GM19193 (cell line): ENCODE measurements around the gene SAPCD1.

Experiments used
- POLR2A ChIP-seq: IDR thresholded peaks from 4 replicates; pipeline ENCODE4 v1.6.1; 2011; ENCODE audit not compliant: insufficient read depth, insufficient read length; ENCODE audit errors: extremely low read depth

The SAPCD1 gene

GRCh38 chr6:31736768-31737314 is 25.6 kb upstream of the SAPCD1 start:
- TF ChIP-seq POLR2A: peak; percentile 0

GRCh38 chr6:31737315-31737990 is 25.0 kb upstream of the SAPCD1 start:
- TF ChIP-seq POLR2A: peak; percentile 3

- TF ChIP-seq POLR2A: peak; percentile 42
Measured at GRCh38 chr6:31737991-31738979, 24.2 kb upstream of the SAPCD1 start.

DNA sequence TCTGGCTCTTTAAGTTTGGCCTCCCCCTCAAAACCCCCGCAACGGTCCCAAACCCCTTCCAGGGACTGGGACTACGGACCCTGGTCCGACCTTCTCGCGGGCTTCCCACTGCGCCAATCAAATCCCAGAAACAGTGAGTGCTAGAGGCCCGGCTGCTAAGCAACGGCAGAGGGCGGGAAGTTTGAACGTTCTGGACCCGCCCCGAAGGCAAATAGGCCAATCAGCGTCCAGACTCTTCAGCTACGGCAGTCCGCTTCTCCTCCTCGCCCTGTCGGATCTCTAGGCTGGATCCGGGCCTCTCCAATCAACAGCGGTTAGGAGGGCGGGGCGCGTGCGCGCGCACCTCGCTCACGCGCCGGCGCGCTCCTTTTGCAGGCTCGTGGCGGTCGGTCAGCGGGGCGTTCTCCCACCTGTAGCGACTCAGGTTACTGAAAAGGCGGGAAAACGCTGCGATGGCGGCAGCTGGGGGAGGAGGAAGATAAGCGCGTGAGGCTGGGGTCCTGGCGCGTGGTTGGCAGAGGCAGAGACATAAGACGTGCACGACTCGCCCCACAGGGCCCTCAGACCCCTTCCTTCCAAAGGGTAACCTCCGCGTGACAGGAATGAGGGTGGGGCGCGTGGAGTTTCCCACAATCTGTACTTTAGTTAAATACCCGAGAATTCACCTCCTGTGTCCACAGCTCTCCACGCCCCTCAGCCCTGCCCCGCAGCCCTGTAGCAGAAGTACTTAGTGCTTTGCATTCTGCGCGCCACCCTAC is 22.6 kb upstream of the SAPCD1 start, which contains the start of gene MSH5:
Gene MSH5 (plus strand): TSS at position 367 of the 758 bp plus-strand sequence. CDS start 462 bp downstream, outside the sequence.
- peak; percentile 58 for TF ChIP-seq POLR2A

- TF ChIP-seq POLR2A: no peak
Measured at GRCh38 chr6:31740397-31741223, 21.8 kb upstream of the SAPCD1 start.

DNA sequence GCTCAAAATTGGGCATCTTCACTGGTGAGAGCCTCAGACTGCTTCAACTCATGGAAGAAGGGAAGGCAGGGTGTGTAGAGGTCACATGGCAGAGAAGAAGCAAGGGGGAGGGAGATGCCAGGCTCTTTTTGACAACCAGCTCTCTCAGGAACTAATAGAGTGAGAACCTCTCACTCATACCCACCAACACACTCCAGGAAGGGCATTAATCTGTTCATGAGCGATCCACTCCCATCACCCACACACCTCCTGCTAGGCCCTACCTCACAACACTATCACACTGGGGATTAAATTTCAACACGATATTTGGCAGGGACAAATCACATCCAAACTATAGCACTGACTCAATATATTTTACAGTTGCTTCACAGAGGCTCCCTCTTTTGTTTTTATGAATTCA is 20.6 kb upstream of the SAPCD1 start:
- TF ChIP-seq POLR2A: no peak

DNA sequence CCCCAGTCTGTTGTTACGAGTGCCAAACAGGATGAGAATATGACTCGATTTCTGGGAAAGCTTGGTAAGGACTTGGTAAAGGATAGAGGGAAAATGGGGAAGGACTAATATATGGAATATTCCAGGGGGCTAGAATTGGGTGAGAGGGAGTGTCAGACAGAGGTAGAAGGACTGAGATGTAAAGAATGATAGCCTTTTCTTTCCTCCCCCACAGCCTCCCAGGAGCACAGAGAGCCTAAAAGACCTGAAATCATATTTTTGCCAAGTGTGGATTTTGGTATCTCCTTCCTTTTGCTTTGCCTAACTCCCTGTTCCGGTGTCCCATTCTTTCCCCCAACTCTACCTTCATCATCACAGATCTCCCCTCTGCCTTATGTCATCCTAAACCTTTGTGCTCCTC is 19.6 kb upstream of the SAPCD1 start:
- no peak for TF ChIP-seq POLR2A

DNA sequence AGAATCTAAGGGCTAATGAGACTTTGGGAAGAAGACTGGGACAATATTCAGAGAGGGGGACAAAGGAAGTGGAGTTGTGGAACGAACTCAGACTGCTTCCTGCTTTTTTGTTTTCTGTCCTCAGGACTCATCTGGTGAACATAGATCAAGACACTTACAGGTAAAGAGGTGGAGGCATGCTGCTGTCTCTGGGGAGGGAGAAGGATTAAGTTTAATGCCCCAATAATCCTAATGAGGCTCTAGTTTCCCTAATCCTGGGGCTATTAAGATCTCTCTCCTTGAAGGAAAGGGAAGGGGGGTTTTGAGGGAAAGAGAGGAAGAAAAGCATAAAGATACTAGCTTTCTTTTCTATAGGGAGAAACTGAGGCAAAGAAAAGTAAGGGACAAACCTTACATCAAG is 18.0 kb upstream of the SAPCD1 start:
- no peak for TF ChIP-seq POLR2A

GRCh38 chr6:31749301-31750036 is 13.0 kb upstream of the SAPCD1 start:
- TF ChIP-seq POLR2A: no peak

DNA sequence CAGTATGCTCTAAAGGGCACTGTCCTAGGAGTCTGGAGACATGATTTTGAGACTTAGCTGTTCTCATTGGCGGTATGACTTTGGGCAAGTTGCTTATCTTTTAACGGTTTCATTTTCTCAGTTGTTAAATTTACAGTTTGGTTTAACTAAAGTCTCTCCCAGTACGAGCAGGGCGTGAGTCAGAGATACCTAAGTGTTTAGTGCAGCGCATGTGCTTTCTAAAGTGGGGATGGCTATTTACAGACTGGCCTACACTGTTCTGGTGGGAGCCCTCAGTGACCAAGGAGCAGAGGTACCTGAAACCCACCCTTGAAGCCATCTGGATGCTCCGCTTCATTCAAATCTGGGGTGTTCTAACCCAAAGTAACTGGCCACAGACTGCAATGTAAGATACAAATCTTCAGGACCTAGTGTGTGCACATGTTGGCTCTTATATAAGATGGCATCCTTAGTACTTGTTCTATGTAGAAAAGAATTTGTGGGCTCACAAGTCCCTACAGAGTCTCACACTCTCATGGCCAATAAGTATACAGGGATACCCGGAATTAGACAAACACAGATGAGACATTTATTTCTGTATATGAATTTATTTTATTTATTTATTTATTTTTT is 11.9 kb upstream of the SAPCD1 start:
- no peak for TF ChIP-seq POLR2A

DNA sequence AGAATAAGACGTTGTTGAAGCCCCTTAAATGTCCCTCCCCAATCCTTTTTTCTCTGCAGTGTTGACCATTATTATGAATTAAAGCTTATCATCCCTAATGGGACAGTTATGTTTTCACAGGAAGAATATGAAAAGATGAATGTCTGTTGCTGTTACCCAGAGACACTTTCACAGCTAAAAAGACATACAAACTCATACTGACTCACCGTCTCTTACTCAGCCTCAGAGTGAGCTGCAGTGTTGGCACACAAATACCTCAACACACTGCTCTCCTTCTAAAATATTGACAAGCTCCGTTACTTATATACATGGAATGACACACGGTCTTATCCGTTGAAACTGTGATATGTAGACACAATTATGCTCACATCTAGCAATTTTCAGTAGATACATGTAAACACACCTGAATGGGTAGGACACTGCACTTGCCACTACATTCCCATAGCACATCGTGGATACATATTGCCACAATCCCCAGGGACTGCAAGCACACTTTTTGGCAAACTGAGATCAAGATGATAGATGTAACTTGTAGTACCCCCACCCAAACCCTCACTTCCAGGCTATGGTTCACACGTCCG is 9.6 kb upstream of the SAPCD1 start:
- no peak for TF ChIP-seq POLR2A

DNA sequence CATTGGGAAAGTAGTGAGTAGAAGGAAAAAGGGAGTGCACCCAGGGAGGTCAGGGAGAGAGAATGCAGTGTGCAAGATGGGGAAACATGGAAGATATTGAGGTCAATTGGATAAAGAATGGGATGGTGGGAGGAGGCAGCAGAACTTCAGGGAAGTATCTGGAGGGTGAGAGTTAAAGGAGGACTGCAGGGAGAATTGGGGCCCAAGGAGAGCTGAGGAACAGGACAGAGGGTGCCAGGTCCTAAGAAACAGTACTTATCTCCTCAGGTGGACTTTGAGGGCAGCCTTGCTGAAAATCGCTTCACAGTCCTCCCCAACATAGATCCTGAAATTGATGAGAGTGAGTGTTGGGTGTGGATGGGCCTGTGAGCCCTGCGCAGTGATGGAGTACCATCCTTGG is 4.2 kb upstream of the SAPCD1 start:
- no peak for TF ChIP-seq POLR2A

GRCh38 chr6:31760790-31761189 is 1.7 kb upstream of the SAPCD1 start:
- TF ChIP-seq POLR2A: no peak

DNA sequence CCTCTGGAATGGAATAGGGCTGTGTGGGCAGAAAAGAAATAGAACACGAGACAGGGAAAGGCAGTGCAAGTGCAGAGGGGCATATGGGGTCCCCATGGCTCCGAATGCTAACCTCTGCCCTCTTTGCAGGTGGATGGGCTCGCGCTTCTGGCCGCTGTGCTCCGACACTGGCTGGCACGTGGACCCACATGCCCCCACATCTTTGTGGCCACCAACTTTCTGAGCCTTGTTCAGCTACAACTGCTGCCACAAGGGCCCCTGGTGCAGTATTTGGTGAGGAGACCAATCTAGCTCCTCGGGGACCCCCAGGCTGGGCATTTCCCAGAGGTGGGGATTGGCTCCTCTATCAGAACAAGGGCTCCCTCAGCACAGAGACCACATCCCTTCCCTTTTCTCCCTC is 1.1 kb upstream of the SAPCD1 start:
- no peak for TF ChIP-seq POLR2A
